Medulla oblongata (tissue), 1 donor: ENCODE data around the gene GLRX2.
A peak's percentile ranks its signal among the peaks of the same experiment; 100 is the strongest.
"Not testable (repeated sequence)": the region's sequence is repeated elsewhere in the genome, so short reads cannot be mapped to it uniquely, and the experiment has no call there.

Source experiments
- DNase-seq: peaks from one replicate; pipeline ENCODE4 v3.0.0-alpha.2; 2015; ENCODE audit errors: extremely low spot score

The GLRX2 gene, protein sequence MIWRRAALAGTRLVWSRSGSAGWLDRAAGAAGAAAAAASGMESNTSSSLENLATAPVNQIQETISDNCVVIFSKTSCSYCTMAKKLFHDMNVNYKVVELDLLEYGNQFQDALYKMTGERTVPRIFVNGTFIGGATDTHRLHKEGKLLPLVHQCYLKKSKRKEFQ

DNA sequence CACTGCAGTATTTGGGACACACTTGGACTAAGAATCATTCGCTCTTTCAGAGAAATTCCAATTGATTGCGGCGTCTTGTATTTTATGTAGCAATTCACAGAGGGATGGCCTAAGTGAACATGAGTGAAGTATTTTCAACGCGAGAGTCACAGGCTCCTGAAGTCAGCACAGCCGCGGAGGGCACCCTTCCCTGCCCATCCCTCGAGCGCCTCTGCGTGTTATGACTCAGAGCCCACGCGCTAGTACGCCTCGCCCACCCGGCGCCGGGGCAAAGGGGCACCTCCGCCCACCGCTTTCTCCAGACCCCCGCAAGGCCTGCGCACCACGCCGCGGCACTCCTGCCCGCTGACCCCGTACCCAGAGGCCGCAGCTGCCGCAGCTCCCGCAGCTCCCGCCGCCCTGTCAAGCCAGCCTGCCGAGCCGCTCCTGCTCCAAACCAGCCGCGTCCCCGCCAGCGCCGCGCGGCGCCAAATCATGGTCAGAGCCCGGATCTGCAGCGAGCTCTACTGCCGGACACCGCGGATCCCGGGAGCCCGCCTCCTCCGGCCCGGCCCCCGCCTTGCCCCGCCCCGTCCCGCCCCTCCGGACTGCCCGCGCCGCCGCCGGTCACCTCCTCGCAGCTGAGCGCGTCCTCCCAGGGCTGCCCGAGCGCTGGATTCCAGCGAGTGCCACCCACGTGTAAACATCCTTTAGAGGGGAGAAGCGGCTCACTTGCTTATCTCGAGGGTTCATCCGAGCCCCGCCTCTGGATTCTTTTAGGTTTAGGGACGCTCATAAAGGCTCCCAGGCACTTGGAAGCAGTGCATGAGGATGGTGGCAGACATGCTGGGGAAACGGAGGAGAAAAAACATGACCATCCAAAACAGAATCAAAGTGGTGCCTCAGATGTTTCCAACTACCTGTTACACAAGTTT, at the start of gene GLRX2:
TSS of gene GLRX2 (minus strand) at position 508 of the 914 bp plus-strand sequence. CDS start at position 476, 32 bp downstream.
- peak; percentile 86 for DNase-seq

DNA sequence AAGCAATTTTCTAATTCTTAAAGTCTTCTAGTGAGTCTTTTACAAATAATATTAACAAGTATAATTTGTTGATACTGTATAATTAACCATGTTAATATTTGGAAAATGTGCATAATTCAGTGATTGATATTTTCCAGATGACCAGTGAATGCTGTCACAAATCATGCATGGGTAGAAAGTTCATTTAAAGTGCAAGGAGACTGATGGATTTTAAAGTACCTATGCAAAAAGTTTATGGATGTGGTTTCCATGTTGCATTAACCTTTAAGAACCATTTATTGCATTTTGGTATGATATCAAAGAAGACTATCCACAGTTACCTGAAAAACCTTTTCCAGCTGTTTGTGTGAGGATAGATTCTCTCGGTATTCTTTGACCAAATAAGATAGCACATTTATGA, 39.8 kb upstream of the GLRX2 start:
- no peak for DNase-seq

DNA sequence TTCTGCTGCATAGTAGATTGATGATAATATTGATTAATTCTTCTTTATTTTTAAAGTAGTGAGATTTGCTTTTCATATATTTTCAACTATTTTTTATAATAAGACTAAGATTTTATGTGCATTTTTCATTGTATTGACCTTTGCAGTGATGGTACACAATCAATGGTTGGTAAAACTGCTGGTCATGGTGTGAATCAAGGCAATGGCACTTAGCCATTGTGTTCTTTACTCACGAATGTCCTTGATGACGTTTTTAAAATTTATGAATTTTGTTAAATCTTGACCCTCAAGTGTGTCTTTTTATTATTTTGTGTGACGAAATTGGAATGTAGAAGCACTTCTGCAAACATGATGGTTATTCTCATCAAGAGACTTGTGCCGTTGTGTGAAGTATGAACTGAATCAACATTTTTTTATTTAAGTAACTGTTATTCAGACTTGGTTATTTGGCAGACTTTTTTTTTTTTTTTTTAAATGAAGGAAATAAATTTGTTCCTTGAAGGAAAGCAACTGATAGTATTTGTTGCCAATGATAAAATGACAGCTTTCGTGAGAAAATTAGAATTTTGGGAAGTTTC, 39.2 kb upstream of the GLRX2 start:
- no peak for DNase-seq

GRCh38 chr1:193143285-193143684, 38.1 kb upstream of the GLRX2 start:
- no peak for DNase-seq

DNA sequence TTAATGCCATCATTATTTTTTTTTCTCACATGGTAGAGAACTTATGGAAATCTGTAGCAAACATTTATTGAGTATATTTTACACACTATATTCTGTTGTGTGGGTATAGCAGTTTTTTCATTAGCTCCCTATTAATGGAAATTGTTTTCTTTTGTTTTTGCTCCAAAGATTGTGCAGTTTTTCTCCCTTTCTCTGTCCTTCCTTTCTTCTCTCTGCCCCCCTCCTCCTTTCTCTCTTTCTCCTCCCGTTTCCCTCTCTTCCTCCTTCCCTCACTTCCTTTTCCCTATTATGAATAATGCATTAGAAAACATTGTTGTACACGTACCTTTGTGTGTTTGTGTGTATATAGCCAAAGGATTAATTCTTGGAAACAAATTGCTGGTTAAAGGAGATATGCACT, 37.2 kb upstream of the GLRX2 start:
- no peak for DNase-seq

DNA sequence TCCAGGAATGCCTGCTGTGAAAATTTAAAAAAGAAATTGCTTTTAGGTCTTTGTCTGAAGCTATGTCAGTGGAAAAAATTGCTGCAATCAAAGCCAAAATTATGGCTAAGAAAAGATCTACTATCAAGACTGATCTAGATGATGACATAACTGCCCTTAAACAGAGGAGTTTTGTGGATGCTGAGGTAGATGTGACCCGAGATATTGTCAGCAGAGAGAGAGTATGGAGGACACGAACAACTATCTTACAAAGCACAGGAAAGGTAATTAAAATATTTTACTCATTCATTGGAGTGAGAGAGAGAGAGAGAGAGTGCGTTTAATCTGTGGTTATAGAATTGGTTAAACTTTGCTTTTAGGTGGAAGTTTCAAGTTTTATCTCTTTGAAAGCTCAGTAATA, 36.6 kb upstream of the GLRX2 start:
- no peak for DNase-seq

DNA sequence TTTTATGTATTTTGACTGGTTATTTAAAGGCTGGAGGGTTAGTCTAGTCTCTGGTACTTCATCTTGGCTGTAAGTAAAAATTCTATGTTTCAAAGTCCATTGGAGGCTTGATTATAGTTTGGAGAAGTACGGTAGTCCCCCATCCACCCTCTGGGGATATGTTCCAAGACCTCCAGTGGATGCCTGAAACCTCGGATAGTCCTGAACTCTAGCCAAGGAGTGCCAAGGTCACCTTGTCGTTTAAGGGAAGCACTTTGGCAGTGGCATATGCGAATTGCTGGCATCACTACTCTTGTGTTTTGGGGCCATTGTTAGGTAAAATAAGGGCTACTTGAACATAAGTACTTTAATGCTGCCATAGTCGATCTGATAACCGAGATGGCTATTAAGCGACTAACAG, 35.0 kb upstream of the GLRX2 start:
- no peak for DNase-seq

GRCh38 chr1:193131266-193131860, 26.1 kb upstream of the GLRX2 start:
- DNase-seq = no peak

- no peak for DNase-seq
Observed at GRCh38 chr1:193125369-193125768, 20.2 kb upstream of the GLRX2 start.

- DNase-seq = no peak
Observed at GRCh38 chr1:193123751-193124150, 18.5 kb upstream of the GLRX2 start.

- DNase-seq = peak; percentile 96
Observed at GRCh38 chr1:193121616-193122593, 16.7 kb upstream of the GLRX2 start, which contains the start of gene CDC73. TSS of gene CDC73 (plus strand) at chr1:193122031. CDS start at chr1:193122201, 170 bp downstream.

DNA sequence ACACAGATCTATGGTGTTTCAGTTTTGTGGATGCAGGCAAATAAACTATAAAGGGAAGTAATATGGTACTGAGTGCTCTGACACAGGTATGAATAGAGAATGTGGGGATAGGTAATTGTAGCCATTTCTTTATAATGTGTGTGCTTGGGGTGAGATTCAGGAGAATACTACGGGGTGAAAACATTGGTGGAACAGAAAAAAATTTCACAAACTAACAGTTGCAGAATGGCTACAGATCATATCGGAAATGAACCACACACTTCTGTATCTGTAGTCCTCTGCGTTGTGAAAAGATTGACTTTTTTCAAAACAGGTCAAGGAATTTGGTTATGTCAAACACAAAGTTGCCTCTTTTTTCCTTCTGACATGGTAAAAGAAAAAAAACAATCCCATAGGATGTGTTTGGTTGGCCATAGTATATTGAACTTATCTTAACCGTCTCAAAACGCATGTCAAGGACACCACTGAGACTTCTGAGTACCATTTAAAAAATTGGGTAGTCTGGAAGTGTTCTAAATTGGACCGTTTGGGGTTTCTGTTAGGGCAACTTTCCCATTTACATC, 15.5 kb upstream of the GLRX2 start:
- peak; percentile 28 for DNase-seq

GRCh38 chr1:193118803-193119730, 13.9 kb upstream of the GLRX2 start:
- DNase-seq = no peak

DNA sequence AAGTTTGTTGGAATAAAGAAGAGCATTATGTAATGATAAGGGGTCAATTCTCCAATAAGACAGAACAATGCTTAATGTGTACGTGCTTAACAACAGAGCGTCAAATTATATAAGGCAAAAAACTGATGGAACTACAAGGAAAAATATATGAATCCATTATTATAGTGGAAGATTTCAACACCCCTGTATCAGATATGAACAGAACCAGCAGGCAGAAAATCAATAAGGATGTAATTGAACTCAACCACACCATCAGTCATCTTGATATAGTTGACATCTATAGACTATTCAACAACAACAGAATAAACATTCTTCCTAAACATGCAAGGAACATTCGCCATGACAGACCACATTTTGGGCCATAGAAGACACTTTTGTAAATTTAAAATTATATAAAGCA, 13.0 kb upstream of the GLRX2 start:
- DNase-seq = no peak

DNA sequence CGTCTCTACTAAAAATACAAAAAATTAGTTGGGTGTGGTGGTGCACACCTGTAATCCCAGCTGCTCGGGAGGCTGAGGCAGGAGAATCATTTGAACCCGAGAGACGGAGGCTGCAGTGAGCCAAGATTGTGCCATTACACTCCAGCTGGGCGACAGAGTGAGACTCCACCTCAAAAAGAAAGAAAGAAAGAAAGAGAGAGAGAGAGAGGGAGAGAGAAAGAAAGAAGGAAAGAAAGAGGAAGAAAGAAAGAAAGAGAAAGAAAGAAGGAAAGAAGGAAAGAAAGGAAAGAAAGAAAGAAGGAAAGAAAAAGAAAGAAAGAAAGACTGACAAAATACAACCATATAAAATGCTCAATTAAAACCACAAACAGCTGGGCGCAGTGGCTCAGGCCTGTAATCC, 12.0 kb upstream of the GLRX2 start:
- DNase-seq = not testable (repeated sequence)

DNA sequence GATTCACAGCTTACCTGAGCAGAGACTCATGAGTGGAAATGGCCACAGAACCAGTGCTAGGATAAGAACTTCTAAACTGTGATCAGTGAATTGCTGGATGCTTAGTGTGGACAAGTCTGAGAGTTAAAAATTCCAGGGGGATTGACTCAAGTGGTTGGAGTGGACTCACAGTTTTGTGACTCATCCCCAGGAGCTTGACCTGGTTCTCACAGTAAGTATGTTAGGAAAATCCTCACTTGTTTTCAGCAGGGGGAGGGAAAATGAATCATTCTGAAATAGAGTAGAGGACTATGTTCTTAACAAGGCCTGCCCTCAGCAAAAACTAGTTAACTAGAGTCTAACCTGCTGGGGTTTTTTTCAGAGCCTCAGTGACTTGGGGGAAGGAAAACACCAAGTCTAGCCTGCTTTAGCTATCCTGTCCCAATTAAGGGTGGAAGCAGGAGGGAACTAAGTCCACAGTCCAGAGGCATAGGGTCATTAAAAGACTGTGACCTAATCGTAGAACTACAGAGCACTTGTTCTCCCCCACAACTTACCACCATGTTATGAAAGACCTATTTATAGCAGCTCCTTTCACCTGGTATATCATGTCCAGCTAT, 10.5 kb upstream of the GLRX2 start:
- no peak for DNase-seq

GRCh38 chr1:193114485-193115095, 9.4 kb upstream of the GLRX2 start:
- no peak for DNase-seq

DNA sequence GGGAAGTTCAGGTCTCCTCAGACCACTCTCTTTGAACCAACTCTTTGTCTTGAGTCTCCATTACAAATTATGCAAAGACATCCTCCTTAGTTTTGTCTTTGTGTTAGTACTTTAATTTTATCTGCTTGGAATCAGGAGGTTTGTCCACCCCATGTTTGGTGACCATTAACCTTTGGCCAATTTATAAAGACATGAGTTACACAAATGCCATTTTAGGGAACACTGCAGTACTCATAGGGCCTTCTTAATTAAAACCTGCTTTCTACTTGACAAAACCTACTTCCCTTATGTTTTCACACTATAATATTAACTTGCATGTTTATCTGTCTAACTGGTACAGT, 8.7 kb upstream of the GLRX2 start:
- no peak for DNase-seq
